WTC11 (cell line): Measurements from ENCODE around the gene LOXL3. TPM values are rescaled to one million over a fixed set of nuclear protein-coding genes. Genes with fewer than 3 reads are reported as not detected.

Experiments used
- ATAC-seq: fragments of 200-7000 bp; cut with Tn5 transposase; 2 replicates; pipeline ENCODE4 v1.10.0; 2021; ENCODE audit warnings: mild to moderate bottlenecking, moderate library complexity
- CTCF ChIA-PET: fragments of 300-600 bp; sonication (Branson Sonifier 250); formaldehyde crosslinking; loops from one replicate; lab custom pipeline; 2021; ENCODE audit warnings: antibody characterized with exemption; lab: Charles Lee
- POLR2A ChIA-PET: fragments of 350-600 bp; sonication (Branson Sonifier 250); formaldehyde crosslinking; loops from one replicate; lab custom pipeline; 2021; ENCODE audit warnings: antibody characterized with exemption; lab: Charles Lee
- DNase-seq: peaks from one replicate; pipeline ENCODE4 v3.0.0; 2021; ENCODE audit warnings: low spot score
- H3K27ac Mint-ChIP-seq: 2 replicates; pipeline ENCODE4 v1.8.0; 2021; ENCODE audit warnings: mixed read lengths
- H3K27me3 Mint-ChIP-seq: 2 replicates; pipeline ENCODE4 v1.8.0; 2021; ENCODE audit warnings: low read depth, mild to moderate bottlenecking, moderate library complexity, mixed read lengths
- H3K36me3 Mint-ChIP-seq: 2 replicates; pipeline ENCODE4 v1.8.0; 2021; ENCODE audit warnings: mixed read lengths
- H3K4me1 Mint-ChIP-seq: 2 replicates; pipeline ENCODE4 v1.8.0; 2022; ENCODE audit warnings: mixed read lengths
- H3K4me3 Mint-ChIP-seq: 2 replicates; pipeline ENCODE4 v1.8.0; 2021; ENCODE audit warnings: mild to moderate bottlenecking, moderate library complexity, mixed read lengths
- H3K9me3 Mint-ChIP-seq: 2 replicates; pipeline ENCODE4 v1.8.0; 2021; ENCODE audit warnings: mixed read lengths
- CREB1 ChIP-seq: sonication (generic); formaldehyde crosslinking; IDR thresholded peaks from 2 replicates; pipeline ENCODE4 v1.8.0; 2023; ENCODE audit warnings: mild to moderate bottlenecking, missing genetic modification reagents
- CREM ChIP-seq: sonication (generic); formaldehyde crosslinking; IDR thresholded peaks from 2 replicates; pipeline ENCODE4 v1.8.1; 2022; ENCODE audit warnings: mild to moderate bottlenecking, missing genetic modification reagents, moderate library complexity
- IRF2 ChIP-seq: sonication (generic); formaldehyde crosslinking; IDR thresholded peaks from 2 replicates; pipeline ENCODE4 v1.8.0; 2022; ENCODE audit warnings: low read depth, missing genetic modification reagents, borderline replicate concordance
- SMAD3 ChIP-seq: sonication (generic); formaldehyde crosslinking; IDR thresholded peaks from 2 replicates; pipeline ENCODE4 v1.8.0; 2022; ENCODE audit warnings: missing genetic modification reagents, mild to moderate bottlenecking, borderline replicate concordance
- SP1 ChIP-seq: sonication (generic); formaldehyde crosslinking; conservative IDR thresholded peaks from 2 replicates; pipeline ENCODE4 v1.8.1; 2022; ENCODE audit warnings: missing genetic modification reagents
- ZNF232 ChIP-seq: sonication (generic); formaldehyde crosslinking; IDR thresholded peaks from 2 replicates; pipeline ENCODE4 v1.8.0; 2022; ENCODE audit warnings: mild to moderate bottlenecking, missing genetic modification reagents
- ZNF317 ChIP-seq: sonication (generic); formaldehyde crosslinking; IDR thresholded peaks from 2 replicates; pipeline ENCODE4 v1.8.1; 2023; ENCODE audit warnings: low read depth, mild to moderate bottlenecking, moderate library complexity, missing genetic modification reagents, borderline replicate concordance
- total RNA-seq: library from RNA; stranded (reverse); gene quantifications from 3 replicates; pipeline ENCODE4 v1.2.3, GENCODE V29; 2021
- TF ChIP-seq, protein P1 (sequence below): sonication (generic); formaldehyde crosslinking; IDR thresholded peaks from 2 replicates; pipeline ENCODE4 v1.8.1; 2023; ENCODE audit warnings: mild to moderate bottlenecking, missing genetic modification reagents, borderline replicate concordance
- TF ChIP-seq, protein P2 (sequence below): fragments of 250-450 bp; sonication (Bioruptor Pico); IDR thresholded peaks from 2 replicates; pipeline ENCODE4 v1.9.0; 2021; ENCODE audit warnings: mild to moderate bottlenecking
- TF ChIP-seq, protein P3 (sequence below): sonication (generic); formaldehyde crosslinking; IDR thresholded peaks from 2 replicates; pipeline ENCODE4 v1.8.0; 2023; ENCODE audit warnings: mild to moderate bottlenecking, missing genetic modification reagents
- TF ChIP-seq, protein P4 (sequence below): sonication (generic); formaldehyde crosslinking; IDR thresholded peaks from 2 replicates; pipeline ENCODE4 v1.8.0; 2022; ENCODE audit warnings: mild to moderate bottlenecking, missing genetic modification reagents
- TF ChIP-seq, protein P5 (sequence below): sonication (generic); formaldehyde crosslinking; IDR thresholded peaks from 2 replicates; pipeline ENCODE4 v1.8.0; 2023; ENCODE audit warnings: missing genetic modification reagents, mild to moderate bottlenecking, borderline replicate concordance
- TF ChIP-seq, protein P6 (sequence below): sonication (generic); formaldehyde crosslinking; IDR thresholded peaks from 2 replicates; pipeline ENCODE4 v1.8.0; 2022; ENCODE audit warnings: mild to moderate bottlenecking, missing genetic modification reagents

The LOXL3 gene
- total RNA-seq, 1 experiment from 2014 or later, result 21.1 TPM

DNA sequence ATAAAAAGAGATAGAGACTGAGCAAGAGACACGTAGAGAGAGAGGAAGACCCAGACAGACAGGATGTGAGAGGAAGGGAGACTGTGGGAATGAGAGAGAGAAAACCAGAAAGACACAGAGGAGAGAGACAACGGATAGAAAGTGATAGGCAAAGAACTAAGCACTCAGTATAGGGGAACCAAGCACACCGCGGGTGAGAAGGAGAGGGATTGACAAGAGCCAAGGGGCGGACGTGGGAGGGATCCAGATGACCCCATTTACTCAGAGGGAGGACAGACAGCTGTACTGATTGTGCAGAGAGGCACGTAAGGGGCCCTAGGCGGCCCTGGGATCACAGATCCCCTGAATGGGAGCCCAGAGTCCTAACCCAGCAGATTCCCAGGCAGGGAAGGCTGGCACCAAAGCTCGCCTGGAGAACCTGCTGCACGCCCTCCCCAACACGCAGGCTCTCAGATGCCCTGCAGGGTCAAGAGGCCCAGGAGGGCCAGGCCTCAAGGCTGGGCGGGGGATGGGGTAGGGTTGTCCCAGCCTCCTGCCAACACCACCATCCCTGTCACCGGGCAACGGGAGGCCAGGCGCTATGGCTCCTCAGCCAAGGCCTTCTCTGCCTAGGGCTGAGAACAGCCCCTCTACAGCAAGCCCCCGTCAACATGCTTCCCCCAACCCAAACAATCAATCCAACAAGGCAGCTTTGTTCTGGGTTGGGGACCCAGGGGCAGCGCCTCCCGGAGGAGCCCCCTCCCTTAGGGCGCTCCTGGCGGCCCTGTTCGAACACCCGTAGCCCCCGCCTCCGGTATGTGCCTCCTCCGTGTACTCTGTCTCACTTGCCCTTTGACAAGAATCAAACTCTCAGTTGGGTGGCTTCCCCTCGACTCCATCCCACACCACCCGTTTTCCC, 579 bp downstream of the LOXL3 start (continued):
- TF ChIP-seq, protein P1, sequence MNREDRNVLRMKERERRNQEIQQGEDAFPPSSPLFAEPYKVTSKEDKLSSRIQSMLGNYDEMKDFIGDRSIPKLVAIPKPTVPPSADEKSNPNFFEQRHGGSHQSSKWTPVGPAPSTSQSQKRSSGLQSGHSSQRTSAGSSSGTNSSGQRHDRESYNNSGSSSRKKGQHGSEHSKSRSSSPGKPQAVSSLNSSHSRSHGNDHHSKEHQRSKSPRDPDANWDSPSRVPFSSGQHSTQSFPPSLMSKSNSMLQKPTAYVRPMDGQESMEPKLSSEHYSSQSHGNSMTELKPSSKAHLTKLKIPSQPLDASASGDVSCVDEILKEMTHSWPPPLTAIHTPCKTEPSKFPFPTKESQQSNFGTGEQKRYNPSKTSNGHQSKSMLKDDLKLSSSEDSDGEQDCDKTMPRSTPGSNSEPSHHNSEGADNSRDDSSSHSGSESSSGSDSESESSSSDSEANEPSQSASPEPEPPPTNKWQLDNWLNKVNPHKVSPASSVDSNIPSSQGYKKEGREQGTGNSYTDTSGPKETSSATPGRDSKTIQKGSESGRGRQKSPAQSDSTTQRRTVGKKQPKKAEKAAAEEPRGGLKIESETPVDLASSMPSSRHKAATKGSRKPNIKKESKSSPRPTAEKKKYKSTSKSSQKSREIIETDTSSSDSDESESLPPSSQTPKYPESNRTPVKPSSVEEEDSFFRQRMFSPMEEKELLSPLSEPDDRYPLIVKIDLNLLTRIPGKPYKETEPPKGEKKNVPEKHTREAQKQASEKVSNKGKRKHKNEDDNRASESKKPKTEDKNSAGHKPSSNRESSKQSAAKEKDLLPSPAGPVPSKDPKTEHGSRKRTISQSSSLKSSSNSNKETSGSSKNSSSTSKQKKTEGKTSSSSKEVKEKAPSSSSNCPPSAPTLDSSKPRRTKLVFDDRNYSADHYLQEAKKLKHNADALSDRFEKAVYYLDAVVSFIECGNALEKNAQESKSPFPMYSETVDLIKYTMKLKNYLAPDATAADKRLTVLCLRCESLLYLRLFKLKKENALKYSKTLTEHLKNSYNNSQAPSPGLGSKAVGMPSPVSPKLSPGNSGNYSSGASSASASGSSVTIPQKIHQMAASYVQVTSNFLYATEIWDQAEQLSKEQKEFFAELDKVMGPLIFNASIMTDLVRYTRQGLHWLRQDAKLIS (CRISPR knock-in tag), result no peak
- TF ChIP-seq, protein P2, sequence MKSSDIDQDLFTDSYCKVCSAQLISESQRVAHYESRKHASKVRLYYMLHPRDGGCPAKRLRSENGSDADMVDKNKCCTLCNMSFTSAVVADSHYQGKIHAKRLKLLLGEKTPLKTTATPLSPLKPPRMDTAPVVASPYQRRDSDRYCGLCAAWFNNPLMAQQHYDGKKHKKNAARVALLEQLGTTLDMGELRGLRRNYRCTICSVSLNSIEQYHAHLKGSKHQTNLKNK (CRISPR knock-in tag), result no peak
- TF ChIP-seq, protein P3, sequence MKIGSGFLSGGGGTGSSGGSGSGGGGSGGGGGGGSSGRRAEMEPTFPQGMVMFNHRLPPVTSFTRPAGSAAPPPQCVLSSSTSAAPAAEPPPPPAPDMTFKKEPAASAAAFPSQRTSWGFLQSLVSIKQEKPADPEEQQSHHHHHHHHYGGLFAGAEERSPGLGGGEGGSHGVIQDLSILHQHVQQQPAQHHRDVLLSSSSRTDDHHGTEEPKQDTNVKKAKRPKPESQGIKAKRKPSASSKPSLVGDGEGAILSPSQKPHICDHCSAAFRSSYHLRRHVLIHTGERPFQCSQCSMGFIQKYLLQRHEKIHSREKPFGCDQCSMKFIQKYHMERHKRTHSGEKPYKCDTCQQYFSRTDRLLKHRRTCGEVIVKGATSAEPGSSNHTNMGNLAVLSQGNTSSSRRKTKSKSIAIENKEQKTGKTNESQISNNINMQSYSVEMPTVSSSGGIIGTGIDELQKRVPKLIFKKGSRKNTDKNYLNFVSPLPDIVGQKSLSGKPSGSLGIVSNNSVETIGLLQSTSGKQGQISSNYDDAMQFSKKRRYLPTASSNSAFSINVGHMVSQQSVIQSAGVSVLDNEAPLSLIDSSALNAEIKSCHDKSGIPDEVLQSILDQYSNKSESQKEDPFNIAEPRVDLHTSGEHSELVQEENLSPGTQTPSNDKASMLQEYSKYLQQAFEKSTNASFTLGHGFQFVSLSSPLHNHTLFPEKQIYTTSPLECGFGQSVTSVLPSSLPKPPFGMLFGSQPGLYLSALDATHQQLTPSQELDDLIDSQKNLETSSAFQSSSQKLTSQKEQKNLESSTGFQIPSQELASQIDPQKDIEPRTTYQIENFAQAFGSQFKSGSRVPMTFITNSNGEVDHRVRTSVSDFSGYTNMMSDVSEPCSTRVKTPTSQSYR (CRISPR knock-in tag), result no peak

DNA sequence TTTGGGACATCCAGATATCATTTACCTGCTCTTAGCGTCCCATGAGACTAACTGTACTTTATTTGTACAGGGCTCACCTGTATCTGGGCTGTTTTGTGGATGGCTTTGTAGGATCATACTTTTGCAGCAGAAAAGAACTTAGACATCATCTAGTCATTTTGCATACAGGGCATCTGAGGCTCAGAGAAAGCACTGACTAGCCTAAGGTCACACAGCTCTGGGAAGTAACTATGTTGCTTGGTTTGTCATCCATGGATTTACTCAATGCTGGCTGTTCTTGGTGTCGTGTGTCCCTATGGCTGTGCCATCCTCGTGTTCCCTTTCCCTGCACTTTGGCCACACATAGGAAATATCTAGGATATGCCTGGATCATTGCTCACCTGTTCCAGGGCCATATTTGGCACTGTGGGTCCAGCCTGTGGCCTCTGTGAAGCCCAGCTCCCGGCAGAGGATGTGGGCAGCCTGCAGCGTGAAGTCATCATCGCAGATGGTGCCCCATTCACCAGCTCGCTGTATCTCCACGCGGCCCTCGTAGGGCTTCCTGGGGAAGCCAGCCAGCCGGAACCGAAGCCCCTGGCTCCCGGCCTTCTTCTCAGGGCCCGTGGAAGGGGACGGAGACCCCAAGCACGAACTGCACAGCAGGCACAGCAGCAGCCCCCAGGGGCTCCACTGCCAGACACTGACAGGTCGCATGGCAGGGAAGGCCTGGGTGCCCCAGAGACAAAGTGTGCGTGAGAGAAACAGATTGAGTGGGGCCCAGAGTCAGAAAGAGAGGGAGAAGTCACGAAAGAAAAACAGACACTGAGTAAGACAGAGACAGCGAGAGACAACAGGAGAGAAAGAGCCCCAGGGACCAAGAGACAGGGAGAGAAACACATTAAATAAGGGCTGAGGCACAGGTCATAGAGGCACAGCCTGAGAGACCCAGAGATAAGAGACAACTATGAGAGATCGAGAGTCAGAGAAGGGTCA, 1.5 kb downstream of the LOXL3 start:
- Mint-ChIP-seq H3K9me3 (no peaks in the 10 kb centered on the region), H3K27ac (no peak overlapping the region; the same call in 1 of the 2 replicates), H3K27me3 (peaks cover 83% of the 10 kb centered on the region), H3K4me3 (peak overlapping the region; percentile 84), H3K36me3 (peaks cover 2% of the 10 kb centered on the region; the same call in 1 of the 2 replicates), H3K4me1 (peaks cover 32% of the 10 kb centered on the region)
- TF ChIP-seq SMAD3 (CRISPR knock-in tag), result no peak
- POLR2A ChIA-PET, result interaction anchor here (0.9 kb wide), 1 partner anchor 39 kb away, joined by 3 read pairs; no protein-coding TSS in a partner anchor
- CTCF ChIA-PET, result interaction anchor here (1.8 kb wide), 1 partner anchor 22 kb away, joined by 9 read pairs; the partner anchor contains the start of genes AUP1 and HTRA2
- no peak for DNase-seq
- no peak for ATAC-seq

DNA sequence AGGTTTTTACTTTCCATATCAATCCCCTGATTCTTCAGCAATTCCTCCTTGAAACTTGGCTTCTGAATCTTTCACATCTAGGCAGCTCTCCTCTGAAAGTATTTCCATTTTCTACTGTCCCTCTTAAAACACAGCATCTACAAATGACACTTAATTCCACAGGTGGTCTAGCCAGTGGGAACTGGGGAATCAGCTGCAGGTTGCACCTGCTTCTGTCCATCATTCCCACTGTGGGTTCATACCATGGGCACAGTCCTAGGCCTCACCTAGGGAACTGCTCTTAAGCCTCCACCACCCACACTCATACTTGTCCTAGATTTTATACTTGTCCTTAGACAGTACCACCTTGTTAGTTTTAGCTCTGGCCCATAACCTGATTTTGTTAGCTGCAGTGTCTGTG, 2.2 kb downstream of the LOXL3 start:
- no peak overlapping the region for H3K27ac Mint-ChIP-seq
- no peak overlapping the region for H3K4me3 Mint-ChIP-seq
- H3K4me1 Mint-ChIP-seq, result peaks cover 32% of the 10 kb centered on the region
- DNase-seq (no peak), ATAC-seq (no peak)
- ChIA-PET POLR2A (no interaction called here), CTCF (no interaction called here)
- peaks cover 2% of the 10 kb centered on the region; the same call in 1 of the 2 replicates for H3K36me3 Mint-ChIP-seq
- H3K9me3 Mint-ChIP-seq, result no peaks in the 10 kb centered on the region
- peaks cover 78% of the 10 kb centered on the region for H3K27me3 Mint-ChIP-seq
- no peak for TF ChIP-seq SP1 (CRISPR knock-in tag)
- TF ChIP-seq ZNF317 (CRISPR knock-in tag), result no peak
- TF ChIP-seq, protein P4, sequence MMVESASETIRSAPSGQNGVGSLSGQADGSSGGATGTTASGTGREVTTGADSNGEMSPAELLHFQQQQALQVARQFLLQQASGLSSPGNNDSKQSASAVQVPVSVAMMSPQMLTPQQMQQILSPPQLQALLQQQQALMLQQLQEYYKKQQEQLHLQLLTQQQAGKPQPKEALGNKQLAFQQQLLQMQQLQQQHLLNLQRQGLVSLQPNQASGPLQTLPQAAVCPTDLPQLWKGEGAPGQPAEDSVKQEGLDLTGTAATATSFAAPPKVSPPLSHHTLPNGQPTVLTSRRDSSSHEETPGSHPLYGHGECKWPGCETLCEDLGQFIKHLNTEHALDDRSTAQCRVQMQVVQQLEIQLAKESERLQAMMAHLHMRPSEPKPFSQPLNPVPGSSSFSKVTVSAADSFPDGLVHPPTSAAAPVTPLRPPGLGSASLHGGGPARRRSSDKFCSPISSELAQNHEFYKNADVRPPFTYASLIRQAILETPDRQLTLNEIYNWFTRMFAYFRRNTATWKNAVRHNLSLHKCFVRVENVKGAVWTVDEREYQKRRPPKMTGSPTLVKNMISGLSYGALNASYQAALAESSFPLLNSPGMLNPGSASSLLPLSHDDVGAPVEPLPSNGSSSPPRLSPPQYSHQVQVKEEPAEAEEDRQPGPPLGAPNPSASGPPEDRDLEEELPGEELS, result no peak
- TF ChIP-seq ZNF232 (CRISPR knock-in tag), result no peak
- TF ChIP-seq, protein P5, sequence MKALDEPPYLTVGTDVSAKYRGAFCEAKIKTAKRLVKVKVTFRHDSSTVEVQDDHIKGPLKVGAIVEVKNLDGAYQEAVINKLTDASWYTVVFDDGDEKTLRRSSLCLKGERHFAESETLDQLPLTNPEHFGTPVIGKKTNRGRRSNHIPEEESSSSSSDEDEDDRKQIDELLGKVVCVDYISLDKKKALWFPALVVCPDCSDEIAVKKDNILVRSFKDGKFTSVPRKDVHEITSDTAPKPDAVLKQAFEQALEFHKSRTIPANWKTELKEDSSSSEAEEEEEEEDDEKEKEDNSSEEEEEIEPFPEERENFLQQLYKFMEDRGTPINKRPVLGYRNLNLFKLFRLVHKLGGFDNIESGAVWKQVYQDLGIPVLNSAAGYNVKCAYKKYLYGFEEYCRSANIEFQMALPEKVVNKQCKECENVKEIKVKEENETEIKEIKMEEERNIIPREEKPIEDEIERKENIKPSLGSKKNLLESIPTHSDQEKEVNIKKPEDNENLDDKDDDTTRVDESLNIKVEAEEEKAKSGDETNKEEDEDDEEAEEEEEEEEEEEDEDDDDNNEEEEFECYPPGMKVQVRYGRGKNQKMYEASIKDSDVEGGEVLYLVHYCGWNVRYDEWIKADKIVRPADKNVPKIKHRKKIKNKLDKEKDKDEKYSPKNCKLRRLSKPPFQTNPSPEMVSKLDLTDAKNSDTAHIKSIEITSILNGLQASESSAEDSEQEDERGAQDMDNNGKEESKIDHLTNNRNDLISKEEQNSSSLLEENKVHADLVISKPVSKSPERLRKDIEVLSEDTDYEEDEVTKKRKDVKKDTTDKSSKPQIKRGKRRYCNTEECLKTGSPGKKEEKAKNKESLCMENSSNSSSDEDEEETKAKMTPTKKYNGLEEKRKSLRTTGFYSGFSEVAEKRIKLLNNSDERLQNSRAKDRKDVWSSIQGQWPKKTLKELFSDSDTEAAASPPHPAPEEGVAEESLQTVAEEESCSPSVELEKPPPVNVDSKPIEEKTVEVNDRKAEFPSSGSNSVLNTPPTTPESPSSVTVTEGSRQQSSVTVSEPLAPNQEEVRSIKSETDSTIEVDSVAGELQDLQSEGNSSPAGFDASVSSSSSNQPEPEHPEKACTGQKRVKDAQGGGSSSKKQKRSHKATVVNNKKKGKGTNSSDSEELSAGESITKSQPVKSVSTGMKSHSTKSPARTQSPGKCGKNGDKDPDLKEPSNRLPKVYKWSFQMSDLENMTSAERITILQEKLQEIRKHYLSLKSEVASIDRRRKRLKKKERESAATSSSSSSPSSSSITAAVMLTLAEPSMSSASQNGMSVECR (CRISPR knock-in tag), result no peak
- TF ChIP-seq CREB1, result no peak
- TF ChIP-seq, protein P6, sequence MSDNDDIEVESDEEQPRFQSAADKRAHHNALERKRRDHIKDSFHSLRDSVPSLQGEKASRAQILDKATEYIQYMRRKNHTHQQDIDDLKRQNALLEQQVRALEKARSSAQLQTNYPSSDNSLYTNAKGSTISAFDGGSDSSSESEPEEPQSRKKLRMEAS (CRISPR knock-in tag), result no peak
- no peak for TF ChIP-seq IRF2
- TF ChIP-seq CREM, result no peak
